Ovary (tissue), 3 donors: ENCODE data around the gene ARHGAP9.

Source experiments
- CTCF ChIP-seq, 3 donors: fragments of 450-650 bp in 2 of 3; fragments of 200-600 bp in 1 of 3; IDR thresholded peaks; one replicate each; pipeline versions ENCODE4 v1.5.1 to v1.8.0; 2016 to 2022; ENCODE audit warnings: antibody characterized with exemption in 3 of 3, mild to moderate bottlenecking in 1 of 3
- POLR2A ChIP-seq: fragments of 450-650 bp; IDR thresholded peaks from one replicate; pipeline ENCODE4 v1.6.1; 2017; ENCODE audit warnings: antibody characterized with exemption, mild to moderate bottlenecking, moderate library complexity
- donor health status: DM: no; HTN: no; CAD: no.

GRCh38 chr12:57513266-57513665, 33.6 kb upstream of the ARHGAP9 start:
- TF ChIP-seq CTCF (IDR thresholded peaks at IDR 0.05) (no peak), POLR2A (no peak)
